ENCODE results near the gene SNRNP40. TPM values are rescaled to one million over a fixed set of nuclear protein-coding genes. Genes with fewer than 3 reads are reported as not detected.

The SNRNP40 gene
- total RNA-seq, 1 donor from 2014 or later = 35.2 TPM

DNA sequence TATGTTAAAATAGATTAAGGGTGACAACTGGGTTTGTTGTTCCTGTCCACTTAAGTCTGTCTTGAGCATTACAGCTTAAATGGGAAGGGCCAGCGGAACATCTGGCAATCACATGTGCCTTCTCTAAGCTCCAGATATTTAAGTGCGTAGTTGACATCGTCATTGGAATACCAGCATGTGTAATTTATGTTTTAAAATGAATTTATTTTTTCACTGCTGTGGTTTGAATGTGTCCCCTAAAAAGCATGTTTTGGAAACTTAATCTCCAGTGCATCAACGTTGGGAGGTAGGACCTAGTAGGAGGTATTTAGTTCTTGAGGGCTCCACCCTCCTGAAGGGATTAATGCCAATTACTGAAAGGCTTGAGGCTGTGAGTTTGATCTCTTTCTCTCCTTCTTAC lies 13.6 kb upstream of the SNRNP40 start:
- no peak overlapping the region for H3K27ac ChIP-seq
- DNase-seq = no peak
- no peaks in the 10 kb centered on the region for H3K27me3 ChIP-seq
- ATAC-seq = no peak
- no peaks in the 10 kb centered on the region for H3K9me3 ChIP-seq
- H3K4me3 ChIP-seq = no peak overlapping the region
- H3K4me1 ChIP-seq = no peaks in the 10 kb centered on the region
- H3K36me3 ChIP-seq = peaks cover 48% of the 10 kb centered on the region
- intact Hi-C loops (cut with DNase I) = no loop called here
- TF ChIP-seq, protein P1, sequence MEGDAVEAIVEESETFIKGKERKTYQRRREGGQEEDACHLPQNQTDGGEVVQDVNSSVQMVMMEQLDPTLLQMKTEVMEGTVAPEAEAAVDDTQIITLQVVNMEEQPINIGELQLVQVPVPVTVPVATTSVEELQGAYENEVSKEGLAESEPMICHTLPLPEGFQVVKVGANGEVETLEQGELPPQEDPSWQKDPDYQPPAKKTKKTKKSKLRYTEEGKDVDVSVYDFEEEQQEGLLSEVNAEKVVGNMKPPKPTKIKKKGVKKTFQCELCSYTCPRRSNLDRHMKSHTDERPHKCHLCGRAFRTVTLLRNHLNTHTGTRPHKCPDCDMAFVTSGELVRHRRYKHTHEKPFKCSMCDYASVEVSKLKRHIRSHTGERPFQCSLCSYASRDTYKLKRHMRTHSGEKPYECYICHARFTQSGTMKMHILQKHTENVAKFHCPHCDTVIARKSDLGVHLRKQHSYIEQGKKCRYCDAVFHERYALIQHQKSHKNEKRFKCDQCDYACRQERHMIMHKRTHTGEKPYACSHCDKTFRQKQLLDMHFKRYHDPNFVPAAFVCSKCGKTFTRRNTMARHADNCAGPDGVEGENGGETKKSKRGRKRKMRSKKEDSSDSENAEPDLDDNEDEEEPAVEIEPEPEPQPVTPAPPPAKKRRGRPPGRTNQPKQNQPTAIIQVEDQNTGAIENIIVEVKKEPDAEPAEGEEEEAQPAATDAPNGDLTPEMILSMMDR (IDR thresholded peaks at IDR 0.05) = no peak

DNA sequence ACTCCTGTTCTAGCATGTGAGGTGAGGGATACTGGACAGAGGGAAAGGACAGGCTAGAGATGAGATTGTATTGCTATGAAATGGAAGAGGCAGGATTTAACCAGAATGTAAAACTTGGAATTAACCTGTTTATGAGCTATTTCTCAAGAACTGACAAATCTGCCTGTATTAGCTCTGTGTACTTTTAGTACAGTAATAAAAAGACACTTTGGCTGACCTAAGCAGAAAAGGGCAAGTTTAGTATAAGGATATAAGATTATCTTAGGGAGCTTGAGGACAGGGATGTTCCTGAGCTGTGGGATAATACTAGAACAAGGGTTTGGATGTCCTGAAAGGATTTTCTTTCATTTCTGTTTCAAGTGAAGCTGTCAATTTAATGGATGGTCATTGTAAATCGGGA lies 11.4 kb upstream of the SNRNP40 start:
- Histone ChIP-seq H3K4me1 (no peaks in the 10 kb centered on the region), H3K9me3 (no peaks in the 10 kb centered on the region), H3K27ac (no peak overlapping the region), H3K4me3 (no peak overlapping the region), H3K27me3 (no peaks in the 10 kb centered on the region), H3K36me3 (peaks cover 35% of the 10 kb centered on the region)
- intact Hi-C loops (cut with DNase I) = no loop called here
- DNase-seq (no peak), ATAC-seq (no peak)
- TF ChIP-seq, protein P1 (IDR thresholded peaks at IDR 0.05) = no peak

DNA sequence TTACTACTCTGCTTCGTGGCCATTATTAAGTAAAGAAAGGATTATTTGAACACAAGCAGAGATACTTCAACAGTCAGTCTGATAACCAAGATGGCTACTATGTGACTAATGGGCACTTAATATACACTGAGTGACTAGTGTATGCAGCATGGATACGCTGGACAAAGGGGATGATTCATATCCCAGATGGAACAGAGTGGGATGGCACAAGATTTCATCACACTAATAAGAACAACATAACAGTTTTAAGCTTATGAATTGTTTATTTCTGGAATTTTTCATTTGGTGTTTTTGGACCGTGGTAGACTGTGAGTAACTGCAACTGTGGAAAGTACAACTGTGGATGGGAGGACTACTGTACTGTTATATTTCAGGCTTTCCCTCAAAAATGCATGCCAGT lies 9.7 kb upstream of the SNRNP40 start:
- Histone ChIP-seq H3K9me3 (no peaks in the 10 kb centered on the region), H3K27ac (no peak overlapping the region), H3K4me3 (no peak overlapping the region), H3K27me3 (no peaks in the 10 kb centered on the region), H3K4me1 (no peaks in the 10 kb centered on the region), H3K36me3 (peaks cover 22% of the 10 kb centered on the region)
- TF ChIP-seq, protein P1 (IDR thresholded peaks at IDR 0.05) = no peak
- intact Hi-C loops (cut with DNase I) = no loop called here
- ATAC-seq = no peak
- DNase-seq = no peak

DNA sequence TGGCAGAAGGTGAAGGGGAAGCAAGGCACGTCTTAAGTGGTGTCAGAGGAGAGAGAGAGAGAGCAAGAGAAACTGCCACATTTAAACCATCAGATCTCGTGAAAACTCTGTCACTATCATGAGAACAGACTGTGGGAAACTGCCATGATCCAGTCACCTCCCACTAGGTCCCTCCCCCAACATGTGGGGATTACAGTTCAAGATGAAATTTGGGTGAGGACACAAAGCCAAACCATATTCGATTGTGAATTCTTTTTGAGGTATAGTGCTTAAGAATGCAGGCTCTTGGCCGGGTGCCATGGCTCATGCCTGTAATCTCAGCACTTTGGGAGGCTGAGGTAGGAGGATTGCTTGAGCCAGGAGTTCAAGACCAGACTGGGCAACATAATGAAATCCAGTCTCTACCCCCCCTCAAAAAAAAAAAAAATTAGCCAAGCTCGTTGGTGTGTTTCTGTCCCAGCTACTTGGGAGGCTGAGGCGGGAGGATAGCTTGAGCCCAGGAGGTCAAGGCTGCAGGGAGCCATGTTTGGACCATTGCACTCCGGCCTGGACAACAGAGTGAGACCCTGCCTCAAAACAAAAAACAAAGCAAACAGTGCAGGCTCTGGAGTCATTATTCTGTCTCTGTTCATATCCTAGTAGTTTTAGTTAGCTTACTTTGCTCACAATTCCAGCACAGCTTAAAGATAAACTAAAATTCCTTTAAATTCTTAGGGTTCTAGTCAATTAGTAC lies 6.3 kb upstream of the SNRNP40 start:
- no peak overlapping the region for H3K27ac ChIP-seq
- DNase-seq (no peak), ATAC-seq (no peak)
- peaks cover 7% of the 10 kb centered on the region for H3K36me3 ChIP-seq
- H3K4me1 ChIP-seq = peaks cover 5% of the 10 kb centered on the region
- TF ChIP-seq, protein P1 (IDR thresholded peaks at IDR 0.05) = no peak
- H3K4me3 ChIP-seq = no peak overlapping the region
- no peaks in the 10 kb centered on the region for H3K9me3 ChIP-seq
- no peaks in the 10 kb centered on the region for H3K27me3 ChIP-seq
- intact Hi-C loops (cut with DNase I) = no loop called here

DNA sequence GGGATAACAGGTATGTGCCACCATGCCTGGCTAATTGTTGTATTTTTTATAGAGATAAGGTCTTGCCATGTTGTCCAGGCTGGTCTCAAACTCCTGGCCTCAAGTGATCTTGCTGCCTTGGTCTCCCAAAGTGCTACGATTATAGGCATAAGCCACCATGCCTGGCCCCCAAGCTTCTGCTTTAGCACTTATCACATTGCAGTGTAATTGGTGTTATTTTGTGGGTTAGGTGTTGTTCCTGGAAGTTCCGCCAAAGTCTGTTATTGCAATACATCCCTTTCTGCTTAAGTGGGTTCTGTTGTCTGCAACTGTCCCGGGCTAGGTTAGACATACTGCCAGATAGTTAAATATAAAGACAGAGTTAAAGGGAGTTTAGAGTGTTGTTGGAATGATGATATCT lies 3.6 kb upstream of the SNRNP40 start:
- TF ChIP-seq, protein P1 (IDR thresholded peaks at IDR 0.05) = no peak
- H3K27me3 ChIP-seq = no peaks in the 10 kb centered on the region
- intact Hi-C loops (cut with DNase I) = no loop called here

More for the DNA sequence above, 3.6 kb upstream of the SNRNP40 start:
- no peaks in the 10 kb centered on the region for H3K9me3 ChIP-seq
- DNase-seq (no peak), ATAC-seq (no peak)
- peaks cover 7% of the 10 kb centered on the region for H3K36me3 ChIP-seq
- H3K27ac ChIP-seq = no peak overlapping the region
- peaks cover 16% of the 10 kb centered on the region for H3K4me1 ChIP-seq
- no peak overlapping the region for H3K4me3 ChIP-seq
